K562 (cell line): ENCODE measurements around the gene SMC5. TPM values are rescaled to one million over a fixed set of nuclear protein-coding genes. Genes with fewer than 3 reads are reported as not detected.
"Not testable (repeated sequence)": the region's sequence is repeated elsewhere in the genome, so short reads cannot be mapped to it uniquely, and the experiment has no call there.

ENCODE experiments used
- ATAC-seq: fragments of 200-7000 bp; cut with Tn5 transposase; 3 replicates; pipeline ENCODE4 v1.9.1; 2020; ENCODE audit warnings: moderate library complexity
- BruUV-seq: library from RNA; stranded (reverse); fragments of 400-500 nt; replicated peaks from 2 replicates; lab custom pipeline; 2021; lab: Mats Ljungman, UMichigan
- CTCF ChIA-PET: fragments of 300-600 bp; formaldehyde crosslinking; extraction: SDS; loops from one replicate; lab custom pipeline; 2021; ENCODE audit warnings: low intra/inter-chr PET ratio; lab: Yijun Ruan, JAX
- POLR2A ChIA-PET: fragments of 300-600, 350-650 bp; sonication (Branson Sonifier 250); formaldehyde crosslinking; extraction: SDS; loops from one replicate; lab custom pipeline; 2021; ENCODE audit warnings: antibody characterized with exemption, inconsistent platforms; lab: Yijun Ruan, JAX
- DNase-seq, 4 experiments: peaks; one replicate each; pipeline versions ENCODE4 v3.0.0 to v3.0.0-alpha.2; 2011 to 2018; ENCODE audit warnings: low spot score in 3 of 4, mixed read lengths in 3 of 4; ENCODE audit errors: extremely low read depth in 1 of 4
- FAIRE-seq: peaks from 2 replicates; lab custom pipeline; 2011; peaks lifted over from hg19 to GRCh38; lab: Jason Lieb, UNC
- H2AFZ ChIP-seq: 2 replicates; pipeline ENCODE4 v1.6.0; 2011; ENCODE audit warnings: low read depth, low read length, control low read depth, inconsistent platforms
- H3K27ac ChIP-seq: fragments of 200-600 bp; 3 replicates; pipeline ENCODE4 v1.8.0; 2011; ENCODE audit warnings: low read depth, mild to moderate bottlenecking, control low read depth, inconsistent platforms, low read length, moderate library complexity, mixed read lengths; ENCODE audit errors: extremely low read depth
- H3K27me3 ChIP-seq, 2 experiments: fragments of 300-600 bp in 1 of 2; 2 replicates in 1 of 2; 3 replicates in 1 of 2; pipeline versions ENCODE4 v1.6.0 to v1.8.0; 2011; ENCODE audit warnings: inconsistent platforms in 2 of 2, low read length in 2 of 2, mild to moderate bottlenecking in 1 of 2, mixed read lengths in 1 of 2, moderate library complexity in 1 of 2; ENCODE audit not compliant: control insufficient read depth in 2 of 2, insufficient read depth in 2 of 2
- H3K36me3 ChIP-seq: fragments of 300-600 bp; 3 replicates; pipeline ENCODE4 v1.8.0; 2011; ENCODE audit warnings: mild to moderate bottlenecking, low read length, inconsistent platforms; ENCODE audit not compliant: control insufficient read depth, insufficient read depth
- H3K4me1 ChIP-seq, 2 experiments: fragments of 200-600 bp in 1 of 2; replicated peaks in 1 of 2; 2 replicates in 1 of 2; 3 replicates in 1 of 2; pipeline versions ENCODE4 v1.5.1 to v1.8.0; 2011; ENCODE audit warnings: inconsistent platforms in 2 of 2, low read length in 2 of 2, mild to moderate bottlenecking in 1 of 2, mixed read lengths in 1 of 2, moderate library complexity in 1 of 2; ENCODE audit not compliant: control insufficient read depth in 2 of 2, insufficient read depth in 2 of 2
- H3K4me2 ChIP-seq: 2 replicates; pipeline ENCODE4 v1.6.1; 2011; ENCODE audit warnings: low read length, control low read depth, inconsistent platforms, mixed read lengths; ENCODE audit not compliant: insufficient read depth
- H3K4me3 ChIP-seq: fragments of 200-600 bp; sonication (generic), shearing (Covaris generic); 2 replicates; pipeline ENCODE4 v1.5.1; 2016; ENCODE audit warnings: control low read depth, inconsistent platforms
- H3K79me2 ChIP-seq: fragments of 200-600 bp; 3 replicates; pipeline ENCODE4 v1.8.0; 2011; ENCODE audit warnings: low read length, inconsistent platforms; ENCODE audit not compliant: control insufficient read depth, insufficient read depth
- H3K9ac ChIP-seq, 2 experiments: 2 replicates each; pipeline versions ENCODE4 v1.6.0 to v1.6.1; 2011; ENCODE audit warnings: low read depth in 2 of 2, low read length in 2 of 2, control low read depth in 1 of 2, inconsistent platforms in 1 of 2, mild to moderate bottlenecking in 1 of 2, mixed read lengths in 1 of 2; ENCODE audit not compliant: insufficient read depth in 1 of 2
- H3K9me1 ChIP-seq: one replicate; pipeline ENCODE4 v1.6.0; 2011; ENCODE audit warnings: inconsistent platforms, mild to moderate bottlenecking, low read length, moderate library complexity; ENCODE audit not compliant: control insufficient read depth, insufficient read depth
- H3K9me3 ChIP-seq: replicated peaks from 2 replicates; pipeline ENCODE4 v1.5.1; 2011; ENCODE audit warnings: low read depth, low read length, inconsistent platforms; ENCODE audit not compliant: control insufficient read depth, insufficient read depth
- H4K20me1 ChIP-seq: replicated peaks from 2 replicates; pipeline ENCODE4 v1.6.1; 2011; ENCODE audit warnings: low read length, inconsistent platforms, mixed read lengths; ENCODE audit not compliant: control insufficient read depth, insufficient read depth
- CBFB ChIP-seq: sonication (generic); formaldehyde crosslinking; IDR thresholded peaks from 2 replicates; pipeline ENCODE4 v1.4.0; 2020; ENCODE audit warnings: mild to moderate bottlenecking, missing genetic modification reagents
- CBX3 ChIP-seq, 2 experiments: IDR thresholded peaks; 1 replicate in 1 of 2; 2 replicates in 1 of 2; pipeline ENCODE4 v1.6.1; 2012; ENCODE audit warnings: inconsistent platforms in 2 of 2, low read length in 2 of 2, borderline replicate concordance in 1 of 2, control low read depth in 1 of 2
- CBX5 ChIP-seq: IDR thresholded peaks from 2 replicates; pipeline ENCODE4 v1.6.1; 2014; ENCODE audit warnings: low read depth, borderline replicate concordance
- CTCF ChIP-seq, 3 experiments: IDR thresholded peaks in 2 of 3; conservative IDR thresholded peaks in 1 of 3; 2 replicates each; pipeline ENCODE4 v1.5.1; 2011 to 2012; ENCODE audit warnings: low read length in 3 of 3, mild to moderate bottlenecking in 3 of 3, control low read depth in 2 of 3, improper control_type of control experiment in 1 of 3, inconsistent platforms in 1 of 3, low read depth in 1 of 3, mixed read lengths in 1 of 3, moderate library complexity in 1 of 3; ENCODE audit not compliant: insufficient read depth in 2 of 3
- DEAF1 ChIP-seq: fragments of 450-650 bp; formaldehyde crosslinking; IDR thresholded peaks from 2 replicates; pipeline ENCODE4 v1.4.0; 2020; ENCODE audit warnings: mild to moderate bottlenecking, moderate library complexity
- POLR3A ChIP-seq: IDR thresholded peaks from 2 replicates; pipeline ENCODE4 v1.6.1; 2011; ENCODE audit warnings: borderline replicate concordance, mild to moderate bottlenecking, moderate library complexity; ENCODE audit not compliant: insufficient read length, insufficient read depth; ENCODE audit errors: extremely low read depth
- TCF3 ChIP-seq: sonication (generic); formaldehyde crosslinking; IDR thresholded peaks from 2 replicates; pipeline ENCODE4 v1.4.0; 2020; ENCODE audit warnings: mild to moderate bottlenecking, missing genetic modification reagents
- THRA ChIP-seq: fragments of 450-650 bp; IDR thresholded peaks from 2 replicates; pipeline ENCODE4 v1.6.1; 2017; ENCODE audit warnings: mild to moderate bottlenecking, moderate library complexity
- ZFP36 ChIP-seq: fragments of 150-350 bp; IDR thresholded peaks from 2 replicates; pipeline ENCODE4 v1.6.1; 2018; ENCODE audit warnings: low read length, low read depth; ENCODE audit not compliant: partially characterized antibody
- WGBS: fragments of 100-300 bp; shearing (Covaris generic); methylation state at CpG from one replicate; pipeline ENCODE4 v1.1.6; 2016; ENCODE audit warnings: low coverage, mixed read lengths; ENCODE audit not compliant: insufficient coverage; ENCODE audit errors: missing lambda C conversion rate; 5-methylcytosine and 5-hydroxymethylcytosine counted together
- in situ Hi-C: fragments of 300-500 bp; cut with MboI; formaldehyde crosslinking; loops from 4 replicates; pipeline ENCODE4 v1.15.0; 2018; ENCODE audit warnings: inconsistent platforms, mixed read lengths
- intact Hi-C: fragments of 100-400 bp; cut with micrococcal nuclease; formaldehyde crosslinking; loops from 2 replicates; pipeline ENCODE4 v1.14.2; 2022
- polyA plus RNA-seq, 8 experiments: library from polyadenylated mRNA; depleted of rRNA in 4 of 8; stranded (reverse) in 5 of 8; unstranded in 3 of 8; fragments of >200 nt; fragmentation: Nextera tagmentation in 2 of 8; fragmentation: Illumina TruSeq in 1 of 8; extraction: Ambion mirVana in 2 of 8; extraction: Trizol in 1 of 8; gene quantifications; 2 replicates each; pipeline versions ENCODE4 v1.2.1 to v1.2.3, GENCODE V29; 2011 to 2014; ENCODE audit warnings: inconsistent platforms in 1 of 8, missing spikeins in 1 of 8
- total RNA-seq, 7 experiments: library from RNA; depleted of rRNA in 6 of 7; stranded (reverse); fragments of >200 nt in 6 of 7; fragmentation: Illumina TruSeq in 2 of 7; extraction: Trizol in 2 of 7; gene quantifications; 2 replicates each; pipeline versions ENCODE4 v1.2.1 to v1.2.3, GENCODE V29; 2011 to 2021; ENCODE audit warnings: low replicate concordance in 1 of 7

Gene SMC5
- total and polyA plus RNA-seq, 9 of the 15 experiments (the other 6 are each of a cell fraction or from before 2014, with no cell fraction given) = 3.5 to 43.2 (median 21.4) TPM

GRCh38 chr9:70328625-70329024 lies 69.8 kb downstream of the SMC5 start:
- ATAC-seq, H3K9ac ChIP-seq, H3K9me3 ChIP-seq, in situ Hi-C loops, FAIRE-seq, H3K4me1 ChIP-seq: not testable (repeated sequence)
- WGBS = 100% methylated on average over 1 of the region's 4 CpGs
- H3K36me3 ChIP-seq = peaks cover 45% of the 10 kb centered on the region; the same call in 1 of the 3 replicates
- TF ChIP-seq ZFP36 = peak; percentile 31
- TF ChIP-seq CBX3 (IDR thresholded peaks at IDR 0.05; ENCODE audit: borderline replicate concordance in 1 of 2, low read length in 2 of 2) = peak in 1 of 2 experiments; percentile 38; a peak in 1 of 3 replicates
- 0 out of 2 replicates have a peak, but pooled peaks have one; percentile 59 for TF ChIP-seq CBX5
- TF ChIP-seq, all 486 proteins: peak for 3; not testable (repeated sequence) for 483
- H3K27ac ChIP-seq, H3K4me3 ChIP-seq, H4K20me1 ChIP-seq, H3K4me2 ChIP-seq, H3K9me1 ChIP-seq, BruUV-seq, CTCF ChIA-PET, H3K27me3 ChIP-seq, intact Hi-C loops, DNase-seq, H3K79me2 ChIP-seq, H2AFZ ChIP-seq, POLR2A ChIA-PET: not testable (repeated sequence)

GRCh38 chr9:70340572-70340971 lies 81.8 kb downstream of the SMC5 start:
- CTCF ChIA-PET = interaction anchor here (0.6 to 1.9 kb wide), 4 partner anchors 144 to 1429 kb away, joined by 3 to 12 read pairs (median 5); no protein-coding TSS in a partner anchor
- no peak for FAIRE-seq
- no peaks in the 10 kb centered on the region for H3K79me2 ChIP-seq
- TF ChIP-seq CBFB (CRISPR knock-in tag) (no peak), POLR3A (no peak), DEAF1 (CRISPR knock-in tag) (peak; percentile 44; the same call in 1 of the 2 replicates), TCF3 (CRISPR knock-in tag) (no peak), THRA (no peak), CTCF (IDR thresholded peaks at IDR 0.05 in 2 of 3, conservative IDR thresholded peaks at IDR 0.05 in 1 of 3; ENCODE audit: insufficient read depth in 2 of 3, low read depth in 1 of 3, low read length in 3 of 3) (peak in 1 of 3 experiments; percentile 46; a peak in 3 of 6 replicates)

More at GRCh38 chr9:70340572-70340971, 81.8 kb downstream of the SMC5 start:
- H4K20me1 ChIP-seq = no peaks in the 10 kb centered on the region
- no peaks in the 10 kb centered on the region for H3K27me3 ChIP-seq
- BruUV-seq = no TSS peak
- H3K9me3 ChIP-seq = no peaks in the 10 kb centered on the region
- no peak overlapping the region for H3K4me2 ChIP-seq
- DNase-seq (peak in 2 of 4 experiments; percentile 6 to 7), ATAC-seq (no peak)
- H2AFZ ChIP-seq = no peak overlapping the region
- 8% methylated on average over 1 of the region's 1 CpG for WGBS
- no peak overlapping the region for H3K4me3 ChIP-seq
- intact Hi-C loops = loop anchor here (1.0 kb wide), 1 partner anchor 262 kb away; no protein-coding TSS in a partner anchor
- POLR2A ChIA-PET = interaction anchor here (0.9 to 1.1 kb wide), 2 partner anchors 80 to 180 kb away, joined by 3 to 5 read pairs; no protein-coding TSS in a partner anchor
- H3K9ac ChIP-seq = no peak overlapping the region
- H3K9me1 ChIP-seq = no peaks in the 10 kb centered on the region
- H3K27ac ChIP-seq = no peak overlapping the region
- peaks cover 6% of the 10 kb centered on the region; the same call in 2 of the 3 replicates for H3K36me3 ChIP-seq
- in situ Hi-C loops = loop anchor here (5.0 kb wide), 1 partner anchor 262 kb away; no protein-coding TSS in a partner anchor
- H3K4me1 ChIP-seq = no peaks in the 10 kb centered on the region; a peak in 1 of 5 replicates
